ENCODE measurements around the gene OR10J4. TPM values are rescaled to one million over a fixed set of nuclear protein-coding genes. Genes with fewer than 3 reads are reported as not detected.

Gene OR10J4
- total and polyA plus RNA-seq, 2 of the 4 experiments (the other 2 are of a cell fraction): not detected

DNA sequence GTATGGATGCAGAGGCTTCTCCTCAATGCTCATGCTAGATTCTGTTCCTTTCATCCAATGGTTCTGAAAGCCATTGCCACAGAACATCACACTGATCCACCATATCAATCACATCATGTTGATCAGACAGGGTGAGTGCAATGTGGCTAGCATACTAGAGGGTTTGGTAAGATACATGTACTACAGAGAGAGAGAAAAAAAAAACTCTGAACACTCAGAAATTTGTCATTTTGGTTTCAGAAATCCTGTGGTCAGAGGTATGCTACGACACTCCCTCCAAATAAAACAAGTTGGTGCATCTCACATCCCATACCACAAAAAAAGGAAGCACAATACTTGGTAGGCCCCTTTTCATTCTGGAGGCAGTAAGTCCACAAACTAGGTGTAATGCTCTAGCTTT is 42.9 kb downstream of the OR10J4 start:
- Histone ChIP-seq H4K91ac (ENCODE audit: insufficient read depth, low read depth, low read length) (no peak overlapping the region), H2AFZ (replicated peaks; ENCODE audit: low read length, poor library complexity) (no peak overlapping the region), H3K14ac (replicated peaks; ENCODE audit: low read depth, low read length) (no peak overlapping the region), H4K20me1 (ENCODE audit: insufficient read depth, low read length) (no peaks in the 10 kb centered on the region), H4K5ac (ENCODE audit: low read depth, low read length) (no peak overlapping the region), H3K23ac (ENCODE audit: low read depth, low read length) (no peak overlapping the region), H3K56ac (ENCODE audit: extremely low read depth, insufficient read depth, low read length) (no peak overlapping the region), H3K4ac (ENCODE audit: low read depth, low read length) (no peak overlapping the region), H2BK15ac (ENCODE audit: low read depth, low read length) (no peak overlapping the region), H2AK5ac (ENCODE audit: low read depth, low read length) (no peak overlapping the region), H3K79me1 (ENCODE audit: low read depth in 1 of 2, low read length in 2 of 2) (no peaks in the 10 kb centered on the region), H3K27me3 (ENCODE audit: control insufficient read depth, insufficient read depth, low read length) (no peaks in the 10 kb centered on the region), H3K4me1 (ENCODE audit: control insufficient read depth, insufficient read depth, low read length) (no peaks in the 10 kb centered on the region), H3K9me3 (ENCODE audit: control insufficient read depth, insufficient read depth, low read length) (peaks cover 2% of the 10 kb centered on the region), H2BK20ac (ENCODE audit: low read depth, low read length) (no peak overlapping the region), H3K36me3 (ENCODE audit: control insufficient read depth, insufficient read depth, low read length) (no peaks in the 10 kb centered on the region), H3K9ac (ENCODE audit: low read depth, low read length) (no peak overlapping the region), H3K18ac (ENCODE audit: low read depth, low read length) (no peak overlapping the region), H2AK9ac (replicated peaks; ENCODE audit: low read depth, low read length, poor library complexity) (no peak overlapping the region), H3K27ac (ENCODE audit: insufficient read depth, low read length) (no peak overlapping the region), H2BK5ac (ENCODE audit: low read depth, low read length, poor library complexity, severe bottlenecking) (no peak overlapping the region), H3K9me1 (ENCODE audit: insufficient read depth, low read length) (no peaks in the 10 kb centered on the region), H2BK120ac (ENCODE audit: low read depth, low read length) (no peak overlapping the region), H3K4me3 (ENCODE audit: insufficient read depth, low read depth, low read length) (no peak overlapping the region), H4K8ac (ENCODE audit: low read depth in 2 of 2, low read length in 2 of 2) (no peak overlapping the region), H3K4me2 (ENCODE audit: low read depth, low read length) (no peak overlapping the region)
- no TSS peak for BruUV-seq (replicated peaks)
- intact Hi-C loops (cut with micrococcal nuclease) (no loop called here), dilution Hi-C loops (cut with HindIII; ENCODE audit: low sequenced_read_pairs, unreplicated experiment) (no loop called here), in situ Hi-C loops (cut with MboI; ENCODE audit: low sequenced_read_pairs) (no loop called here)
- TF ChIP-seq MAFK (IDR thresholded peaks at IDR 0.05; ENCODE audit: low read depth, low read length) (no peak), MXI1 (IDR thresholded peaks at IDR 0.05; ENCODE audit: borderline replicate concordance, low read depth, low read length) (no peak), NFE2L2 (IDR thresholded peaks at IDR 0.05; ENCODE audit: low read depth, low read length) (no peak), CHD1 (IDR thresholded peaks at IDR 0.05; ENCODE audit: low read depth, low read length) (no peak), USF2 (IDR thresholded peaks at IDR 0.05; ENCODE audit: low read depth, low read length) (no peak)
- TF ChIP-seq, protein P1, sequence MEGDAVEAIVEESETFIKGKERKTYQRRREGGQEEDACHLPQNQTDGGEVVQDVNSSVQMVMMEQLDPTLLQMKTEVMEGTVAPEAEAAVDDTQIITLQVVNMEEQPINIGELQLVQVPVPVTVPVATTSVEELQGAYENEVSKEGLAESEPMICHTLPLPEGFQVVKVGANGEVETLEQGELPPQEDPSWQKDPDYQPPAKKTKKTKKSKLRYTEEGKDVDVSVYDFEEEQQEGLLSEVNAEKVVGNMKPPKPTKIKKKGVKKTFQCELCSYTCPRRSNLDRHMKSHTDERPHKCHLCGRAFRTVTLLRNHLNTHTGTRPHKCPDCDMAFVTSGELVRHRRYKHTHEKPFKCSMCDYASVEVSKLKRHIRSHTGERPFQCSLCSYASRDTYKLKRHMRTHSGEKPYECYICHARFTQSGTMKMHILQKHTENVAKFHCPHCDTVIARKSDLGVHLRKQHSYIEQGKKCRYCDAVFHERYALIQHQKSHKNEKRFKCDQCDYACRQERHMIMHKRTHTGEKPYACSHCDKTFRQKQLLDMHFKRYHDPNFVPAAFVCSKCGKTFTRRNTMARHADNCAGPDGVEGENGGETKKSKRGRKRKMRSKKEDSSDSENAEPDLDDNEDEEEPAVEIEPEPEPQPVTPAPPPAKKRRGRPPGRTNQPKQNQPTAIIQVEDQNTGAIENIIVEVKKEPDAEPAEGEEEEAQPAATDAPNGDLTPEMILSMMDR (conservative IDR thresholded peaks at IDR 0.05; ENCODE audit: low read depth, low read length): no peak
- TF ChIP-seq, protein P2, sequence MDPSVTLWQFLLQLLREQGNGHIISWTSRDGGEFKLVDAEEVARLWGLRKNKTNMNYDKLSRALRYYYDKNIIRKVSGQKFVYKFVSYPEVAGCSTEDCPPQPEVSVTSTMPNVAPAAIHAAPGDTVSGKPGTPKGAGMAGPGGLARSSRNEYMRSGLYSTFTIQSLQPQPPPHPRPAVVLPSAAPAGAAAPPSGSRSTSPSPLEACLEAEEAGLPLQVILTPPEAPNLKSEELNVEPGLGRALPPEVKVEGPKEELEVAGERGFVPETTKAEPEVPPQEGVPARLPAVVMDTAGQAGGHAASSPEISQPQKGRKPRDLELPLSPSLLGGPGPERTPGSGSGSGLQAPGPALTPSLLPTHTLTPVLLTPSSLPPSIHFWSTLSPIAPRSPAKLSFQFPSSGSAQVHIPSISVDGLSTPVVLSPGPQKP (IDR thresholded peaks at IDR 0.05; ENCODE audit: borderline replicate concordance, low read depth, low read length): no peak
- WGBS, 2 experiments (ENCODE audit: extremely low coverage in 2 of 2, insufficient read length in 1 of 2): no CpG with 5 or more reads among the region's 1 CpG
- POLR2A ChIA-PET (ENCODE audit: unreplicated experiment): no interaction called here
- ATAC-seq (ENCODE audit: low read depth) (no peak), DNase-seq (no peak)
- CTCF ChIA-PET: no interaction called here
